ENCODE data around the gene ASH1L.
"Not testable (repeated sequence)": the region's sequence is repeated elsewhere in the genome, so short reads cannot be mapped to it uniquely, and the experiment has no call there.

GRCh38 chr1:155291006-155291405 lies 271.6 kb downstream of the ASH1L start:
- TF ChIP-seq CTCF, POLR2A (IDR thresholded peaks at IDR 0.05): not testable (repeated sequence)

Measured in Peyer's patch (tissue), 4 donors.